ENCODE measurements around the gene MED7.

GRCh38 chr5:157162919-157163510 lies 20.4 kb upstream of the MED7 start:
- TF ChIP-seq SP1 (IDR thresholded peaks at IDR 0.05; ENCODE audit: low read depth, low read length), result no peak
- TF ChIP-seq, protein P1, sequence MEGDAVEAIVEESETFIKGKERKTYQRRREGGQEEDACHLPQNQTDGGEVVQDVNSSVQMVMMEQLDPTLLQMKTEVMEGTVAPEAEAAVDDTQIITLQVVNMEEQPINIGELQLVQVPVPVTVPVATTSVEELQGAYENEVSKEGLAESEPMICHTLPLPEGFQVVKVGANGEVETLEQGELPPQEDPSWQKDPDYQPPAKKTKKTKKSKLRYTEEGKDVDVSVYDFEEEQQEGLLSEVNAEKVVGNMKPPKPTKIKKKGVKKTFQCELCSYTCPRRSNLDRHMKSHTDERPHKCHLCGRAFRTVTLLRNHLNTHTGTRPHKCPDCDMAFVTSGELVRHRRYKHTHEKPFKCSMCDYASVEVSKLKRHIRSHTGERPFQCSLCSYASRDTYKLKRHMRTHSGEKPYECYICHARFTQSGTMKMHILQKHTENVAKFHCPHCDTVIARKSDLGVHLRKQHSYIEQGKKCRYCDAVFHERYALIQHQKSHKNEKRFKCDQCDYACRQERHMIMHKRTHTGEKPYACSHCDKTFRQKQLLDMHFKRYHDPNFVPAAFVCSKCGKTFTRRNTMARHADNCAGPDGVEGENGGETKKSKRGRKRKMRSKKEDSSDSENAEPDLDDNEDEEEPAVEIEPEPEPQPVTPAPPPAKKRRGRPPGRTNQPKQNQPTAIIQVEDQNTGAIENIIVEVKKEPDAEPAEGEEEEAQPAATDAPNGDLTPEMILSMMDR (IDR thresholded peaks at IDR 0.05; ENCODE audit: control extremely low read depth in 1 of 3, insufficient read depth in 1 of 3, low read depth in 1 of 3, low read length in 3 of 3), result no peak
